SIG-M5 treated with dmso at 0.1 percent for 504 hours (cell line): ENCODE data around the gene SNAPC4.
"Not testable (repeated sequence)": the region's sequence is repeated elsewhere in the genome, so short reads cannot be mapped to it uniquely, and the experiment has no call there.

Experiments
- DNase-seq: peaks from one replicate; lab custom pipeline; 2025; ENCODE audit not compliant: unreplicated experiment; lab: John Stamatoyannopoulos, UW

The SNAPC4 gene

GRCh38 chr9:136409557-136410455 lies 9.8 kb upstream of the SNAPC4 start:
- DNase-seq: peak; percentile 11

- DNase-seq: no peak
Observed at GRCh38 chr9:136407911-136408310, 7.9 kb upstream of the SNAPC4 start.

- DNase-seq: not testable (repeated sequence)
Observed at GRCh38 chr9:136407061-136407460, 7.1 kb upstream of the SNAPC4 start.

DNA sequence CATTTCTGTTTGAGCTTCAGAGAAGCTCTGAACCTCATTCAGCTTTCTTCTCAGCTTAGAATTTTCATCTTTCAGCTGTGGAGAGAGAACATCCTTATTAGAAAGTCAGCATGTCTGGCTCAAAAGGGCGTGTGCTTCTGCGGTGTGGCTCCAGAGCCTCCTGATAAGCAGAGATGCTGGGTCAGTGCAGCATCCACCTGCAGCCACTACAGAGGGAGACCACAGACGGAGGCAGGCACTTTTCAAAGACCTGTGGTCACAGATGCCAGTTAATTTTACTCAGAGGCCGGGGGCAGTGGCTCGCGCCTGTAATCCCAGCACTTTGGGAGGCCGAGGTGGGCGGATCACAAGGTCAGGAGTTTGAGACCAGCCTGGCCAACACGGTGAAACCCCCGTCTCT lies 5.9 kb upstream of the SNAPC4 start:
- DNase-seq: not testable (repeated sequence)

DNA sequence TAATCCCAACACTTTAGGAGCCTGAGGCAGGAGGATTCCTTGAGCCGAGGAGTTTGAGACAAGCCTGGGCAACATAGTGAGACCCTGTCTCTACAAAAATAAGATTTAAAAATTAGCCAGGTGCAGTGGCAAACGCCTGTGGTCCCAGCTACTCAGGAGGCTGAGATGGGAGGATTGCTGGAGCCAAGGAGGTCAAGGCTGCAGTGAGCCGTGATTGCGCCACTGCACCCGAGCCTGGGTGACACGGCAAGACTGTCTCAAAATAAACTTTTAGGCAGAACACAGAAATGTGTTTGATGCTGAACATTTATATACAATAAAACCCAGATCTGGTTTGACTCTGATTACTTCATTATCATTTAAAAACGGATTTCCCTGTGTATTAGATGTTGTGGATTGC lies 5.5 kb upstream of the SNAPC4 start:
- DNase-seq: no peak

DNA sequence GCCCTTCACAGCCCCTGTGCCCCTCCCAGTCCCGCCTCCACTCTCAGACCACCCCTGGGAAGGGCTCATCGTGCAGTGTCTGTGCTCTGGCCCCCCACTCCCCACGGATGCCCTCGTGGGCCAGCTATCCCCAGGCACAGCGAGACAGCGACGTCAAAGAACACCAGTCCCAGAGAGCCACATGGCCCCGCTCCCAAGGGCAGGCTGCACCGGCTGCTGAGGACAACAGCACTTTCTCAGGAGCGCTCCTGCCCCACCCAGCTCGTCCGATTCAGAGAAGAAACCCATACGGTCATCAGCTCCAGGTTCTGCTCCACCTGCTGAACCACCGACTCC lies 4.8 kb upstream of the SNAPC4 start:
- no peak for DNase-seq

GRCh38 chr9:136403915-136404800 lies 4.2 kb upstream of the SNAPC4 start:
- no peak for DNase-seq

DNA sequence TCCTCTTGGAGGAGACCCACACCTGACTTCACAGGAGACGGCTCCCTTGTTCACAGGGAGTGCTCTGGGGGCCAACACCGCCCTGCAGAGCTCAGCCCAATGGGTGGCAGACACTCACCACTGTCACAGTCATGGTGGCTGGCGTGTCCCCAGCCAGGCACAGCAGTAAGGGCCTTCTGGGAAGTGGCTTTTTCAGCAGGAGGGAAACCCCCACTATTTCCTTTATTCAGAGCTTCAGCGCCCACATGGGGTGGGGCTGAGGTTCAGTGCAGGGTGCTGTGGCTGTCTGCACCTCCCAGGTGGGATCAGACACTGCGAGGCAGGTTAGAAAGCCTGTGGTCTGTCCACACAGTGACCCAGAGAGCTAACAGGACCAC lies 3.6 kb upstream of the SNAPC4 start:
- no peak for DNase-seq

- no peak for DNase-seq
Observed at GRCh38 chr9:136402067-136402466, 2.1 kb upstream of the SNAPC4 start.

DNA sequence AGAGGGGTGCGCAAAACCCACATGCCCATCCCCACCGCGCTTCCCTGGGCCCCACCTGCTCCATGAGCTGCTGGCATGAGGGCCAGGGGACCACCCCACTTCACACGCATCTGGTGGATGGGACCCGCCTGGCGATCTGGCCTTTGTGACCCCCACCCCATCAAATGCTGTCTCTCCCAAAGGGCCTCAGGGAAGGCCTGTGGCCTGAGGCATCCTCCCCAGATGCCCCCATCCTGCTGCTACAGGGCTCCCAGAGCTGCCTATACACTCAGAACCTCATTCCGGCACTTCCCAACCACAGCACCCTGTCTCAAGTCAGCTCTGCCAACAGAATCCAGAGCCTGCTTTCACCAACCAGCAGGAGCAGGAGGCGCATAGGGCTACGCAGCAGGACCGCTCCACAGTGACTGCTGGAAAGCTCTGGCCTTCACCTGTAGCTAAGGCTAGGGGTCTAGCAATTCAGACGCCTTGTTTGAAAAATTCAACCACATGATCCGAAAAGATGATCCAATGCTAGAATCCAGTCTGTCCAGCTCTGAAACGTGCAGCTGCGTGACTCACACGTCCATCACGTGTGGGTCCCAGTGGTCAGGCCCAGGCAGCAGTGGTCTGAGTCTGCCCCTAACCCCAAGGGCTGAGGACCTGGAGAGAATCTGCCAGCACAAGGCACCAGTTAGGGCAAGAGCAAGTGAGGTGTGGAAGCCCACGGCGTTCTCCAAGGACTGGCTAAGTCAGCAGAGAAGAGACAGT lies 1.4 kb upstream of the SNAPC4 start:
- no peak for DNase-seq

- DNase-seq: no peak
Observed at GRCh38 chr9:136399176-136400037, 563 bp downstream of the SNAPC4 start.

- DNase-seq: no peak
Observed at GRCh38 chr9:136398286-136398685, 1.7 kb downstream of the SNAPC4 start.

DNA sequence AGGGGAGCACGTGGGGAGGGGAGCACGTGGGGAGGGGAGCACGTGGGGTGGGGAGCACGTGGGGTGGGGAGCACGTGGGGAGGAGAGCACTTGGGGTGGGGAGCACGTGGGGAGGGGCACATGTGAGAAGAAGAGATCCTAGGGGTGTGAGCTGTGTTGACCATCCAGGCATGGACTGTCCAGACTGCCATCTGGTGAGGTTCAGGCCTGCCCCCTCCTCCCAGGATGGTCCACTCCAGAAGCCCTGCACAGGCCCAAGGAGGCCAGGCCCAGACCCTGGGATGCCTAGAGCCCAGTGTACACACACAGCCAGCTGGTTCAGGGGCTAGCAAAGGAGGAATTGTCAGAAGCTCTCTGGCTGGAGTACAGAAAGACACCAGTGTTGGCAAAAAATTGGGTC lies 2.3 kb downstream of the SNAPC4 start:
- no peak for DNase-seq

GRCh38 chr9:136396219-136396515 lies 3.8 kb downstream of the SNAPC4 start:
- DNase-seq: no peak

DNA sequence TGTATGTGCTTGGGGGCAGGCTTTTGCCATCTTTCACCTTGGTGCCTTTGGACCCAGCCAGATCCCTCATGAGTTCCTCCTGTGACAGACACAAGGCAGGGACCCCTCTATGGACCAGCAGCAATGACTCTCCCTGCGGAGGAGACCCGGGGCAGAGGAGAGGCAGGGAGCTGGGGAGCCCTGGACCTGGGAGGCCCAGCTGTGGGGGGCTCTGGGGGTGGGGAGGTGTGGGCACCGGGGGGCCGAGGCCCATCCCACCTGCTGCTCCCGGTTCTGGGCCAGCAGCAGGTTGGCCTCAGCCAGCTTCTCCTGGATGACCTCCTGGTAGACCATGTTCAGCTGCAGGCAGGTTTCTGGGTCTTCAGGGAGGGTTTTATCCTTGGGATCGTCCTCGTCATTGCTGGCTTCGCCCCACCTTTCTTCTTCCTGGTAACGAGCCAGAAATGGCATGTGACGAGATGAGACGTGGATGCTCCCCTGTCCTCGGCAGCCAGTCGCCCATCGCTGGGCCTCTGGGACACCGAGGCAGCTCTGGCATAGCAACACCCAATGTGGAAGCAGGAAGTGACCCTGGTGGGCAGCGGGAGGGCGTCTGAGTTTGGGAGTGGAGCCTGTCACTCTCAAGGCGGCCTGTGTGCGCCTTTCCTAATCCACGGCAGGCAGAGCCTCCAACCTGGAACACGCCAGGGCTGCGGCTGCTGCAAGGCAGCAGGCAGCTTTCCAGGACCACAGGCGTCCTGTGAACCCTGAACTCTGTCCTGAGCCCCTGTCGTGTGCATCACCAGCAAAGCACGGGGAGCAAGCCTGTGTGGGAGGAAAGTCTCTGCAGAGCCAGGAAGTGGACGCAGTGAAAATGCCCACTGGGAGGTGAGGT lies 4.4 kb downstream of the SNAPC4 start:
- no peak for DNase-seq

DNA sequence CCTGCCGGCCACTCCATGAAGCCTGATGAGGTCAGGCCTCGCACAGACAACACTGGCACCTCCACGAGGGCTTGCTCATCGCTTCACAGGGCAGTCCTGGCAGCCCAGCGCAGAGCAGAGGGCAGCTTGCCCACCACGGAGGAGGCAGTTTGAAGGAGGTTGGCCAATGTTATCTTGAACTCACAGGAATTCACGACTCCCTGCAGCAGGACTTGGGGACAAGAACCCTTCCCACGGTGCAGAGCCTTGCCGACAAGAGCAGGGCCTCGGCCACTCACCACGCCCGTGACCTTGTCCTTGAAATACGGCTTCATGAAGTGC lies 5.0 kb downstream of the SNAPC4 start:
- DNase-seq: no peak

DNA sequence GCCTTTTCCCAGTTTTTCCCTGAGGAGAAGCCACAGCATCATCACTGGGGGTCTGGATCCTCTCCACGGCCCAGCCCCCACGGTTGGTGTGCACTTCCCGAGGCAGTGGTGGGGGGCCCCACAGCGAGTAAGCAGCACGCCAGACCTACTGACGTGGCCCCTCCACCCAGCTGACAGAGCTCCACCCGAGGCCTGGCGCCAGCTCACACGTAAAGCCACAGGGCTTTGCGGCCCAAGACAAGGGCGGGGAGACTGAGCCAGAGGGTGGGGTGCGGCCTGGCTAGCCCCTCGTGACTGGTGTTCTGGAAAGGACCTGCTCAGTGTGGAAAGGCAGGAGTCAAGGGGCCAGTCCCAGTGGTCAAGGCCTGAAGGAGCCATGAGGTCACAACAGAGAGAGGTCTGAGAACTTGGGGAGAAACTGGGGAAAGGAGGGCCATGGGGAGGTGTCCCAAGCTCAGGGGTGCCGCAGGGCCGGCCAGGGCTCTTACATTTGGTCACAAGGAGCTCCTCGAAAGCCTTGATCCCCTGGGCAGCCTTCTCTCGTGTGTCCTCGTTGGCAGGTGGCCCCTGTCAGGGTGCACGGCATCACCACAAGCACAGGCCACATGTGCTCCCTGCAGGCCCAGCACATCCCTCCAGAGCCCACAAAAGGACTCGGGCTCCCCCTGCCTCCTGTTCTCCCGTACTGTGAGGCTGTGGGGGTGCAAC lies 5.5 kb downstream of the SNAPC4 start:
- no peak for DNase-seq

DNA sequence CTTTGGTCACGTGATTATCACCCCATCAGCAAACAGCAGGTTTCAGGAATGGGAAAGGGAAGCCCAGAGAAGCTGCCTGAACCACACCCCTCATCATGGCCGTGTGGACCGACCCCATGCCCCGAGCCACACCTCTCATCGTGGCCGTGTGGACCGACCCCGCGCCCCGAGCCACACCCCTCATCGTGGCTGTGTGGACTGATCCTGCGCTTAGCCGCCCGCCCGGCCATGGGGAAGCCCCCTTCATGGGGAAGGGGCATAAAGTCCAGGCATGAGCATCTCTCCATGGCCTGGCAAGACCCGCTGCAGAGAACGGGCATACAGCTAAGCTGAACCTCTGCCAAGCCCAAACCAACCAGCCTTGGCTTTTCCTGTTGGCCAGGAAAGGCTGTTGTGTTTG lies 6.4 kb downstream of the SNAPC4 start:
- no peak for DNase-seq
